Hippocampal formation (tissue), 2 donors: ENCODE measurements around the gene XCR1.
"Not testable (repeated sequence)": the region's sequence is repeated elsewhere in the genome, so short reads cannot be mapped to it uniquely, and the experiment has no call there.

ENCODE experiments used
- DNase-seq, 2 donors: peaks; one replicate each; lab custom pipeline; 2025; lab: John Stamatoyannopoulos, UW

XCR1 gene, protein sequence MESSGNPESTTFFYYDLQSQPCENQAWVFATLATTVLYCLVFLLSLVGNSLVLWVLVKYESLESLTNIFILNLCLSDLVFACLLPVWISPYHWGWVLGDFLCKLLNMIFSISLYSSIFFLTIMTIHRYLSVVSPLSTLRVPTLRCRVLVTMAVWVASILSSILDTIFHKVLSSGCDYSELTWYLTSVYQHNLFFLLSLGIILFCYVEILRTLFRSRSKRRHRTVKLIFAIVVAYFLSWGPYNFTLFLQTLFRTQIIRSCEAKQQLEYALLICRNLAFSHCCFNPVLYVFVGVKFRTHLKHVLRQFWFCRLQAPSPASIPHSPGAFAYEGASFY

DNA sequence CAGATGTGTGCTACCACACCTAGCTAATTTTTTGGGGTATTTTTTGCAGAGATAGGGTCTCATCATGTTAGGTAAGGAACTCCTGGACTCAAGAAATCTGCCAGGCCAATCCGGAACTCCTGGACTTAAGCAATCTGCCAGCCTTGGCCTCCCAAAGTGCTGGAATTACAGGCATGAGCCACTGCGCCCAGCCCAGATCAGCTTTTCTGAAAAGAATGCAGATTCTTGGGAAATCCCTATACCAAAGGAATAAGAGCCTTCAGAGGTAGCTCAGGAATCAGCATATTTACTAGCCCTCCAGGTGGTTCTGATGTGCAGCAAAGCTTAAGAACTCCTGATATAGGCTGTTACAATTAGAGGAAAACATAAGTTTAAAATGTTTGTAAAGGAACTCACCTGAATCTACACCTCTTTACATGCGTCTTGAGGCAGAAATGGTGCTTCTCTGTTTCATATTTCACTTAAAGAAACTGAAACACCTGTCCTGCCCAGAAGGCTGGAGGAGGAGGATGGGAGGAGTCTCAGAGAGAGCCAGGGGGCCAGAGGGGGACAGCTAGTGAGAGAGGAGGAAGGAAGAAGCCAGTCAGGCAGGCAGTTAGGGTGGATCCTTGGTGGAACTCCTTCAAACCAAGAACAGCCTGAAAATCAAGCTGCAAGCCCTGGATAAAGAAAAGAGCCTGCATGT, at the start of gene XCR1:
Gene XCR1 (minus strand): TSS at position 463 of the 685 bp plus-strand sequence. CDS start 5,536 bp downstream, outside the sequence.
- DNase-seq = no peak

DNA sequence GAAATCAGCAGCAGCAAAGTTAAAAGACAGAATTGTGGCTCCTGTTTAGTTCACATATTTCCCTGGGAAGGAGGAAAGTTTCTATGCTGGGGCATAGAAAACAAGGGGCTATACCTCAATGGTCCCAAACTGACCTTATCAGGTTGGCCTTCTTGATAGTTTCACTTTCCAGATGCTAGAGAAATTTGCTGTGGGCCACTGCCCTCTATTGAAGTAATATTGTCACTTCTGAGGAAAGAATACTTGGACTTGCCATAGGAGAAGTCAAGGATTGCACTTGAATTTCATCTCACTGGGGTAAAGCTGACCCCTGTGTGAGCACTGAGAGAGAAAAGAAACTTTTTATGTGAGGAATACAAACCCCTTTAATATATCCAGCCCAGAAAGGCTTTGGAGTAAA, 49.3 kb upstream of the XCR1 start:
- no peak for DNase-seq

GRCh38 chr3:46075816-46076215, 48.5 kb upstream of the XCR1 start:
- no peak for DNase-seq

GRCh38 chr3:46071222-46071858, 44.1 kb upstream of the XCR1 start:
- no peak for DNase-seq

GRCh38 chr3:46070595-46071093, 43.4 kb upstream of the XCR1 start:
- no peak for DNase-seq

DNA sequence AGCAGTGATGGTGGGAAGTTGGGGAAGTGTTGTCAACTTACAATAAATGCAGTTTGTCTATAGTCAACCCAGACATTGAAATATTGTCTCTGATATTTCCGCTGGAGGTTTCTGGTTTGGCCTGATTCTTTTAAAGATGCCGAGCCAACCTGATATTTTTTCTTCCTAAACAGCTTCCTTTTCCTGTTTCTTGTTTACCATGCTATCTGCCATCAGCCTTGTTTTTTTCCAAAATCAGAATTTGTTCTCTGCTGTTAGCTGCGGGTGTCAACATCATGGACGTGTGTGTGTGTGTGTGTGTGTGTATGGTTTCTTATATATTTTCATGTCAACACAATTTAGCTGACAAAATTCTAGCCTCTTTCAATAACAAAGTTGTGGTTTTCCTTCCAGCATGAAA, 41.2 kb upstream of the XCR1 start:
- no peak for DNase-seq

- DNase-seq = no peak
Measured at GRCh38 chr3:46067401-46067800, 40.1 kb upstream of the XCR1 start.

- DNase-seq = no peak
Measured at GRCh38 chr3:46065750-46066256, 38.5 kb upstream of the XCR1 start.

- DNase-seq = no peak
Measured at GRCh38 chr3:46065294-46065705, 38.0 kb upstream of the XCR1 start.

- peak in 1 of 2 donors; percentile 5 for DNase-seq
Measured at GRCh38 chr3:46062679-46063078, 35.4 kb upstream of the XCR1 start.

- DNase-seq = no peak
Measured at GRCh38 chr3:46061887-46062286, 34.6 kb upstream of the XCR1 start.

- no peak for DNase-seq
Measured at GRCh38 chr3:46061108-46061720, 33.9 kb upstream of the XCR1 start.

GRCh38 chr3:46060551-46060950, 33.3 kb upstream of the XCR1 start:
- no peak for DNase-seq

DNA sequence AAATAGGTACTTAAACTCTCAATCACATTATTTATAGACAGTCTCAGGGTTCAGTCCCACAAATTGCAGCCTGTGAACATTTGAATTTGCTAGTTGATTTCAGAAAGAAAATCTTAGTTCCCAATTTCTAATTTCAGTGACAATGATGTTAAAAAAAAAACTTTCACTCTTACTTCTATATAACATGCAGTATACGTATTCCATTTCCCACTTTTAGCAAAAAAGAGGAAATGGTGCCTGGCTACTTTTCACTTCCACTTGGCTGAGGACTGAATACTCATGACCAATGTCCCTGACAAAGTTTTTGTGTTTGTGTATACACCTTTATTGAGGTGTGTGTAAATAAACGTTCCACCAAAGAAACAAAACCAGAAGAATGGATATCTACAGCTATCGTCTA, 32.1 kb upstream of the XCR1 start:
- no peak for DNase-seq

DNA sequence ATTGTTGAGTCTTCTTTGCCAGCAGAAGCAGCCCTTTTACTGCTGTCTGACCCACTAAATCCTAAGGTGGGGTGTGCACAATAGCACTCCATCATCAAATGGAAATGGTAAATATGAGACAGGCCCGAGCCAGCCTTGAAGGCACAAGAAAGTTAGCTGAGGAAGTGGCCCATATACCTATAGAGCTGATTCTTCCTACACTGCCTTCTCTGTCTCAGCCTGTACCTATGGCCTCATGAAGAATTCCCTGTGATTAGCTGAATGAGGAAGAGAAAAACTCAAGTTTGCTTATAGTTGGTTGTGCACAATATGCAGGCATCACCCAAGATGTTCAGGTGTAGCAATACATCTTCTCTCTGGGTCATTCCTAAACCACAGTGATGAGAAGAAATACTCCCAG, 31.7 kb upstream of the XCR1 start:
- DNase-seq = no peak

GRCh38 chr3:46057716-46058115, 30.4 kb upstream of the XCR1 start:
- no peak for DNase-seq

DNA sequence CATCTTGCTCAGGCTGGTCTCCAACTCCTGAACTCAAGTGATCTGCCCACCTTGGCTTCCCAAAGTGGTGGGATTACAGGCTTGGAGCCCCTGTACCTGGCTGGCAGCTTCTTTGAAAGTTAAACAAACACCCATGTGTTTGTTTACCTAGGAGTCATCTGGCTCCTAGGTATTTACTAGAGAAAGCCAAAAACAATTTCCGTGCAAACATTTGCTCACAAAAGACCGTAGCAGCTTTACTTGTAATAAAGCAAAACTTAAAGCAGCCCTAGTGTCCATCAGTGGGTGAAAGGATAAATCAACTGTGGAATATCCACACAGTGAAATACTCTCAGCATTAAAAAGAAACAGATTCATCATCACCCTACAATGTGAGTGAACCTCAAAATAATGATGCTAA, 29.4 kb upstream of the XCR1 start:
- DNase-seq = no peak

- not testable (repeated sequence) for DNase-seq
Measured at GRCh38 chr3:46053761-46054515, 26.7 kb upstream of the XCR1 start.

- not testable (repeated sequence) for DNase-seq
Measured at GRCh38 chr3:46053265-46053664, 26.0 kb upstream of the XCR1 start.

DNA sequence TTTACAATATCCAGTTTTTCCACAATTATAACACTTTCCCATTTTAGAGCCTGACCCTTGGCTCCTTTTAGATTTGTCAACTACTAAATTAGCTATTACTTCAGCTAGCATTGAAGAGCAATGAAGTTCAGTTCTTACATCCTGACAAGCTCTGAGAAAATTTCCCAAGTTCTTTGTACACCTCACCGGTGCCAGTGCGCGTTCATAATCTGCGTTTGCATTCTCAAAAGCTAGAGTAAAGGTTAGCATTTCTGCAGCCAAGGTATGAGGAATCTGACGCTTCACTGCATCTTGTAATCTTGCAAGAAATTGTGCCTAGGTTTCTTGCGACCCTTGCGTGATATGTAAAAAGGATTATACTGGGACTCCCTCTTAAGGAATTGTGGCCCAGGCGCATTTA, 25.2 kb upstream of the XCR1 start:
- DNase-seq = no peak

DNA sequence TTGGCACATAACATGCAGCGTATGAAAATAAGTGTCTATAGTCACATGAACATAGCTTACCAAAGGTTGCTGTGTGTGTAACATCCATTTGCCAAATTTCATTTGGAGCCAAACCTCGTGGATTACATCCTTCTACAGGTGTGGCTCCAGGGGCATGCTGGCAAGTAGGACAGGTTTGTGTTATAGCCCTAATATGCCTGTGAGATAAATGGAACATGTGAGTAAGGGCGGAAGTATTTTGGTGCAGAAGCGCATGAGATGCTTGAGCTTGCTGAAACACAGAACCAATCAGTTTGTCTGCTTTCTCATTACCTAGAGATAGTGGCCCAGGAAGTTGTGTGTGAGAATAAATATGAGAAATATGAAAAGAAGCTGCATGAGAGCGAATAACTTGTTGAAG, 21.8 kb upstream of the XCR1 start:
- DNase-seq = no peak
